Osteocyte (in vitro differentiated cells): ENCODE results near the gene SIGLEC15. TPM values are rescaled to one million over a fixed set of nuclear protein-coding genes. Genes with fewer than 3 reads are reported as not detected.
A peak's percentile ranks its signal among the peaks of the same experiment; 100 is the strongest.

ENCODE experiments used
- DNase-seq: peaks from one replicate; pipeline ENCODE4 v3.0.0; 2021; ENCODE audit warnings: mixed read lengths; ENCODE audit not compliant: unreplicated experiment; ENCODE audit errors: extremely low spot score
- H3K27ac Mint-ChIP-seq: one replicate; pipeline ENCODE4 v1.8.0; 2021; ENCODE audit warnings: mild to moderate bottlenecking, mixed read lengths; ENCODE audit not compliant: unreplicated experiment
- H3K27me3 Mint-ChIP-seq: one replicate; pipeline ENCODE4 v1.8.0; 2021; ENCODE audit warnings: mixed read lengths; ENCODE audit not compliant: unreplicated experiment
- H3K36me3 Mint-ChIP-seq: one replicate; pipeline ENCODE4 v1.8.0; 2021; ENCODE audit warnings: mixed read lengths; ENCODE audit not compliant: unreplicated experiment
- H3K4me1 Mint-ChIP-seq: one replicate; pipeline ENCODE4 v1.8.0; 2021; ENCODE audit warnings: mixed read lengths; ENCODE audit not compliant: unreplicated experiment
- H3K4me3 Mint-ChIP-seq: one replicate; pipeline ENCODE4 v1.8.0; 2021; ENCODE audit warnings: mild to moderate bottlenecking, moderate library complexity, mixed read lengths; ENCODE audit not compliant: unreplicated experiment
- H3K9me3 Mint-ChIP-seq: one replicate; pipeline ENCODE4 v1.8.0; 2021; ENCODE audit warnings: mixed read lengths; ENCODE audit not compliant: unreplicated experiment
- total RNA-seq: library from RNA; stranded (reverse); gene quantifications from 2 replicates; pipeline ENCODE4 v1.2.1, GENCODE V29; 2021
- TF ChIP-seq, protein P1 (sequence below): fragments of 200-600 bp; sonication (generic); IDR thresholded peaks from 2 replicates; pipeline ENCODE4 v1.5.0; 2021; ENCODE audit warnings: antibody characterized with exemption, mild to moderate bottlenecking, moderate library complexity

The SIGLEC15 gene
- total RNA-seq, 1 donor from 2014 or later = 0.13 TPM

DNA sequence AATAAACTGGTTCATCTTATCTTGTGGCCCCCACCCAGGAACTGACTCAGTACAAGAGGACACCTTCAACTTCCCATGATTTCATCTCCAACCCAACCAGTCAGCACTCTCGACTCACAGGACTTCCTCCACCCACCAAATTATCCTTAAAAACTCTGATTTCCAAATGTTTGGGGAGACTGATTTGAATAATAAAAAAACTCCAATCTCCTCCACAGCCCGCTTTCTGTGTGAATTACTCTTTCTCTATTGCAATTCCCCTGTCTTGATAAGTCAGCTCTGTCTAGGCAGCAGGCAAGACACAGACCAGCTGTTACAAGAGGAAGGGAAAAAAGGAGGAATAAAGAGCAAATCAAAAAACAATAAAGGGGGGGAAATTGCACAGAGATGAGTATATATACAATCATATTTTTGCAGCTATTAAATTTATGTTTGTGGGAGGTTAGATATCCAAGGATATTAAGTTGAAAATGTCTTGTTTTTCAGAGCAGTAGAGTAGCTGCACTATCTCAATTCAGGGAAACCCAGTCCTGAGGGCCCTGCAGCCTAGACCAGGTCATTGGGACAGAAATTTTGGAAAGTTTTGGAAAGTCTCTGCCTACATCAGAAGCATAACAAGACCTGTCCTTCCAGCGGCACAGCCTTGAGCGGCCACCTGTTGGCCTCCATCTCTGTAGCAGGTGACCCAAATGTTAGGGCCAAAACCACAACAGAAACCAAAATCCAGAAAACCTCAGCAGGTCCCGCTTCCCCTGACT, 32.8 kb upstream of the SIGLEC15 start:
- no peak overlapping the region for H3K4me3 Mint-ChIP-seq
- TF ChIP-seq, protein P1, sequence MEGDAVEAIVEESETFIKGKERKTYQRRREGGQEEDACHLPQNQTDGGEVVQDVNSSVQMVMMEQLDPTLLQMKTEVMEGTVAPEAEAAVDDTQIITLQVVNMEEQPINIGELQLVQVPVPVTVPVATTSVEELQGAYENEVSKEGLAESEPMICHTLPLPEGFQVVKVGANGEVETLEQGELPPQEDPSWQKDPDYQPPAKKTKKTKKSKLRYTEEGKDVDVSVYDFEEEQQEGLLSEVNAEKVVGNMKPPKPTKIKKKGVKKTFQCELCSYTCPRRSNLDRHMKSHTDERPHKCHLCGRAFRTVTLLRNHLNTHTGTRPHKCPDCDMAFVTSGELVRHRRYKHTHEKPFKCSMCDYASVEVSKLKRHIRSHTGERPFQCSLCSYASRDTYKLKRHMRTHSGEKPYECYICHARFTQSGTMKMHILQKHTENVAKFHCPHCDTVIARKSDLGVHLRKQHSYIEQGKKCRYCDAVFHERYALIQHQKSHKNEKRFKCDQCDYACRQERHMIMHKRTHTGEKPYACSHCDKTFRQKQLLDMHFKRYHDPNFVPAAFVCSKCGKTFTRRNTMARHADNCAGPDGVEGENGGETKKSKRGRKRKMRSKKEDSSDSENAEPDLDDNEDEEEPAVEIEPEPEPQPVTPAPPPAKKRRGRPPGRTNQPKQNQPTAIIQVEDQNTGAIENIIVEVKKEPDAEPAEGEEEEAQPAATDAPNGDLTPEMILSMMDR = no peak
- H3K9me3 Mint-ChIP-seq = no peaks in the 10 kb centered on the region
- no peaks in the 10 kb centered on the region for H3K27me3 Mint-ChIP-seq
- DNase-seq = no peak
- peak overlapping the region; percentile 89 for H3K27ac Mint-ChIP-seq
- peaks cover 29% of the 10 kb centered on the region for H3K4me1 Mint-ChIP-seq
- peaks cover 1% of the 10 kb centered on the region for H3K36me3 Mint-ChIP-seq

DNA sequence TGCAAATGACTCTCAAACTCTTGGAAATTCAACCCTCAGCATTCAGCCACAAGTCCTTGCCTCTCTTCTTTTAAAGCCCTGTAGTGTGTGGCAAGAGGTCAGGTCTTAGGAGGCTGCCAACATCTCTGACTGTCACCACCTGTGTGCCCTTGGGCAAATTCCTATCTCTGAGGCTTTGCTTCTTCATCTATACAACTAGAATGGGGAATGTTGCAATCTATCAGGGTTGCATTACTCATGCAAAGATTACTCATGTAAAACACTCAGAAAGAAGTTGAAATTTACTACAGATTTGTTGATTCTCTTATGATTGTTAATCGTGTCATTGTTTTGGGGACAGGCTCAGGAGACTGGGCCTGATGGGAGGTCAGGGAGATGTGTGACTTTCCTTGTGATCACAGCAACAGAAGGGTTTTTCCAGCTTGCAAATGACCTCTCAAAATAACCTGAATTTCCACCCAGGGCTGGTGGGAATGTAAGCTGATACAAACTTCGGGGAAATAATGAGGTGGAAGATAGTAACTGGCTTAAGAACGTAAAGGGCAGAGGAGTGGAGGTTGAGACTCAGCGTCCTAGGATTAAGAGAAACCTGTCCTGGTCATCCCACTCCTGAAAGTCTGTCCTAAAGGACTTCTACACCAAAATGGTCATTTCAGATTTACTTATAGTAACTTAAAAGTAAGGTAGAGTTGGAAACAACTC, 32.1 kb upstream of the SIGLEC15 start:
- Mint-ChIP-seq H3K36me3 (peaks cover 1% of the 10 kb centered on the region), H3K4me1 (peaks cover 29% of the 10 kb centered on the region), H3K4me3 (no peak overlapping the region), H3K9me3 (no peaks in the 10 kb centered on the region), H3K27ac (peak overlapping the region; percentile 89), H3K27me3 (no peaks in the 10 kb centered on the region)
- TF ChIP-seq, protein P1 = no peak
- no peak for DNase-seq

DNA sequence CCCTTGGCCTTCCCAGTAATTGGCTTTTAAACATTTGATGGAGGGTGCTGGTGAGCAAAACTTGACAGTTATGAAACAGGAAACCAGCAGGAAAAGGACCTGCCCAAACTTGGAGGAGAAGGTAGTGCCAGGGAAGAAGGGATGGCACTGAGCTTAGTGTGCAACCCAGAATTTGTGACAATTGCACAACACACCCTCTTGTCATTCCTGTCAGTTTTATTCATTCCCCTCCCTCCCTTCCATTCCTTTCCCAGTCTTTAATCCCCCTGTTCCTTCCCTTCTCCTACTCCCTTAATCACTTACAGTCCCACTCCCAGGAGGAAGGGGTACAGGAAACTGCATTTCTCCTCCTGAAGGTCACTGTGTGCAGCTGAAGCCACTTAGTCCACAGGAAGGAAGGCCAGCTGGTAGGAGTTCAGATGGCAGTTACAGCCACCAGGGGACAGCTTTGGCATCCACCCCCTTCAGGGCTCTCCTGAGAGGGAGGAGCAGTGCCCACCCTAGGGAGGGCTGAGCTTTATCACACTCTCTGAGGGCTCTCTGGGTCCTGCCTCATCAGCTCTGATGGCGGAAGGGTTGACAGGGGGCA, 24.0 kb upstream of the SIGLEC15 start:
- peaks cover 30% of the 10 kb centered on the region for H3K9me3 Mint-ChIP-seq
- H3K27ac Mint-ChIP-seq = peak overlapping the region; percentile 86
- no peaks in the 10 kb centered on the region for H3K27me3 Mint-ChIP-seq
- peaks cover 12% of the 10 kb centered on the region for H3K36me3 Mint-ChIP-seq
- TF ChIP-seq, protein P1 = no peak
- H3K4me1 Mint-ChIP-seq = peaks cover 30% of the 10 kb centered on the region
- H3K4me3 Mint-ChIP-seq = no peak overlapping the region
- no peak for DNase-seq

DNA sequence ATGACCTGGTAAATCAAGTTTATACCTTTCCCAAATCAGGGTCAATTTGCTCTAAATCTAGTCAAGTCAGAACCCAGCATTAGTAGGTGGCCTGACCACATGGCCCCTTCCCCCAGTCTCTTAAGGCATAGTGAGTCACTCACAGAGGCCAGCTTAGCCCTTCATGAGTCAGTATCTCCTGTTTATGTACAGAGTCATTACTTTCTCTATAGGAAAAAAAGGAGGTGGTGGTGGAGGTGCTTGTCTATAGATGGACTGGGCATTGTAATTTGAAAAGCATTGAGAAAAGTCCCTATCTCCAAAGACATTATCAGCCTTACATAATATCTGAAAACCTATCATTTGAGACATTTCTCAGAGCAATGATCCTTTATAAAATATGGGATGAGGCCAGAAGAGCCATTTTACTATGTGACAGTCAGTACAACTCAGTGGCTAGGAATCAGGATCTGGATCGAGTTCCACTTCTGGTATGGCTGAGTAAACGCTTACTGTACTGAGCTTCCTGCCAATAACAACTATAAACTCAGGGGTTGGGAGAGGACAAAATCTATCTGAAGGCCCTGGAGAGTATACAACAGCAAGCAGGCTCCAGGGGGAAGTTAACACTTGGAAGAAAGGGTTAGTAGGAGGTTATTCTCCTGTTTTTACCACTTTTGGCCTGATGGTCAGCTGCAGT, 22.5 kb upstream of the SIGLEC15 start:
- Mint-ChIP-seq H3K4me3 (no peak overlapping the region), H3K4me1 (peaks cover 34% of the 10 kb centered on the region), H3K9me3 (peaks cover 30% of the 10 kb centered on the region), H3K36me3 (peaks cover 12% of the 10 kb centered on the region), H3K27ac (peak overlapping the region; percentile 86), H3K27me3 (no peaks in the 10 kb centered on the region)
- TF ChIP-seq, protein P1 = no peak
- no peak for DNase-seq
